Medulla oblongata (tissue), 1 donor: Measurements from ENCODE around the gene DNAH10.
A peak's percentile ranks its signal among the peaks of the same experiment; 100 is the strongest.
"Not testable (repeated sequence)": the region's sequence is repeated elsewhere in the genome, so short reads cannot be mapped to it uniquely, and the experiment has no call there.

Source experiments
- DNase-seq: peaks from one replicate; pipeline ENCODE4 v3.0.0-alpha.2; 2015; ENCODE audit errors: extremely low spot score

DNAH10 gene

GRCh38 chr12:123946516-123947505, 184.7 kb downstream of the DNAH10 start:
- peak; percentile 40 for DNase-seq

DNA sequence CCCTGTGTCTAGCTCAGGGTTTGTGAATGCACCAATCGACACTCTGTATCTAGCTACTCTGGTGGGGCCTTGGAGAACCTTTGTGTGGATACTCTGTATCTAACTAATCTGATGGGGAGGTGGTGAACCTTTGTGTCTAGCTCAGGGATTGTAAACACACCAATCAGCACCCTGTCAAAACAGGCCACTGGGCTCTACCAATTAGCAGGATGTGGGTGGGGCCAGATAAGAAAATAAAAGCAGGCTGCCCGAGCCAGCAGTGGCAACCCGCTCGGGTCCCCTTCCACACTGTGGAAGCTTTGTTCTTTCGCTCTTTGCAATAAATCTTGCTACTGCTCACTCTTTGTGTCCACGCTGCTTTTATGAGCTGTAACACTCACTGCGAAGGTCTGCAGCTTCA, 185.4 kb downstream of the DNAH10 start:
- DNase-seq = not testable (repeated sequence)

- peak; percentile 70 for DNase-seq
Measured at GRCh38 chr12:123948401-123948795, 186.3 kb downstream of the DNAH10 start.

DNA sequence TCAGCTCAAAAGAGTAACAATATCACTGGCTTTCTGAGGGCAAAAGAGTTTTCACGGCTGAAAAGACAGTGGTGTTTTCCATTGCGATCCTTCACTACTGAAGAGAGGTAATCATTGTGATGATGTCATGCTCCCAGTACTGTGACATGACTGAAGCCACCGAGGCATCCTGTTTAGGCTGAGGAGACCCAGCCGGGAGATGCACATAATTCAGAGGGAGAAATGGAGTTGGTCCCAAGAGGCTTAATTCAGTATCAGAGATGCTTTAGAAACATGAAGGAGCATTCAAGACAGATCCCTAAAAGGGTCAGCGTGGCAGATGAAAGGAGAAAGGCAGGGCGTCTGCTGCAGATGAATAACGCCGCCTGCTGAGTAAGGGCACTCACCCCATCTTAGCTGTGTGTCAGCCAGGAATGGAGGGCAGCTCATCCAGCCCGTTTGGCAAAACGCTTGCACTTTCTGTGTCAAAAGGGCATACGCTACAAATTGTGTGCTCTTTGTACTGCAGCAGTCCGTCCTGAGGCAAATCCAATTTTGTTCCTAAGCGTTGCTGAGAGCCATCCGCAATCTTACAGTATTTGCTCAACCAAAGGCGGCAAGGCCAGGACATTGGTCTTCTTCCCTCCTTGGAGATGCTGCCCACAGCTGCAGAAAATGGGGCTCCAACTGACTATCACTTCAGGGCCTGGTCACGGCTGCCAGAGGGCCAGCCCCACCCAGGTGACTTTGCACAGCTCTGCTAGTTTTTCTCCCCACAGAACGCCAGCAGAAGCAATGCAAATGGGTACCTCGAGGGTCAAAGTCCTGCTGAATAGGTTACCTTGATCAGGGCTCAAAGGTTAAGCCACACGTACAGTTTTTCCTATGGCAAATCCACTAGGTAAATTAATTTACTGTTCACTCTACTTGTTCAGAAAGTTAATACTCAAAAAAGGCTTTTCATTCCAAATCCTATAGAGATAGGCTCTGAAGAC, 187.0 kb downstream of the DNAH10 start:
- peak; percentile 43 for DNase-seq

DNA sequence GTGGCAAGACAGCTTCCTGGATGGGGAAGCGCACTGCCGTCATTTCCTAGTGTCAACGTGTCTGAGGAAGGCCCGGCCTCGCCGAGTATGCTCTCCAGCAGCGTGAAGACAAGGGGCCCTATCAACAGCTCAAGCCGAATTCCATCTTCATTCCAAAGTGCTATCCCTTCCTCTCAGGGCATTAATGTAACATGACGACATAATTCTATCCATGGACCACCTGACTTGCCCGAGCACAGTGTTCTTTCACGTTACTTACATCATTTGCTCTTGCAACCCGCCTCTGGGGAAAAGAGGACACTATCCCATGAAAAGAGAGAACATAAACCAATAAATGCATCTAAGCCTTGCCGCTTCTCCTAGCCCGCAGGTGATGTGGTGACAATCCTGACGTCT, 187.7 kb downstream of the DNAH10 start:
- DNase-seq = no peak

DNA sequence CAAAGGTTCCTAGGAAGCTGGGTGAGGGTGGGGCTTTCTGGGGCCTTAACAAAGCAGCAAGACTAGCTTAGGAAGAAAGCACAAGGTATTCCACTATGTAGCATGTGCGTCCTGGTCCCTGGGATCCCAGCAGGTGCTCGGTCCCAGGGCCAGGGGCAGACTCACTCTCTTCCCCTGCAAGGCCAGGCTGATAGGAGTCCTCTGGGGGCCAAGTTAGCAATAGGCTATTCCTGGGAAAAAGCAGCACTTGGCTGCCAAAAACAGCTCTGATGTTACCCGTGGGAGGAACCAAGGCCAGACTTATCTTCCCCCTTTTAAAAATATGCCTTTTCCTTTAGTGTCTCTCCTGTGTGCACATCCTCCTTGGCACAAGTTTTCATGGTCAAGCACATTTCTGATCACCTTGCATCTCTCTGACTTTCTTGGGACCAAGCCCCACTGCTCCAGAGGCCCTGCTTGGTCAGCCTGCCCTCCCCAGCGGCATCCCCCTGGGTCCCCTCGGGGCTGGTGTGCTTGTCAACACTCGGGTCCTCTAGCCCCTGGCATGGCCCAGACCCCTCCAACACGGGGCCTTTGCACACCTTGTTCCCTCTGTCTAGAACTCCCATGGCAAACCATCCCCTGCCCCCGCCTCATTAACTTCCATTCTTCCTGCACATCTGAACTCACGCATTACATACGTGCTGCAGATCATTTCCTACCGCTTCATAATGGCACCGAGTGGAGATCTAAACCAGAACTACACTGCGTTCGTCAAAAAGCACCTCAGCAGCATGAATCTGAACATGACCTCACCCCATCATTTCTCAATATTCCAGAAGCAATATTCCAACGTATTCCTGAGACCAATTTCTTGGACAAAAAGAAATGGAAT, 188.6 kb downstream of the DNAH10 start:
- DNase-seq = no peak

GRCh38 chr12:123951467-123951866, 189.4 kb downstream of the DNAH10 start:
- DNase-seq = no peak

DNA sequence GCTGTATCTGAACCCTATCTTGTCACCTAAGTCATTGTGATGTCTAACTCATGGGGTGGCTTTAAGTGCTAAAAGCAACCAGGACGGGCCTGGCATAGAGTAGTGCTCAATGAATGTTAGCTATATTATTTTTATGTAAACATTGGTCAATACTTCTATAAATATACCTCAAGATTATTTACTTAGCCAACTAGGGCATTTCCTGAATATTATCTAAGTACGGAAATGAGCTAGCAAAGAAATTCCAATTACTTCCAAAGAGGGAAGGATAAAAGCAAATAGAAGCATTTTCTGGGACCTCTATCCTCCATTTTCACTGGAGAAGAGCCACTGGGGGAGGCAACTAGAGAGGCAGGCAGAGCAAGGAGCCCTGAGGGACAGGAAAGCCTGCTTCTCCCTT, 189.9 kb downstream of the DNAH10 start:
- no peak for DNase-seq

DNA sequence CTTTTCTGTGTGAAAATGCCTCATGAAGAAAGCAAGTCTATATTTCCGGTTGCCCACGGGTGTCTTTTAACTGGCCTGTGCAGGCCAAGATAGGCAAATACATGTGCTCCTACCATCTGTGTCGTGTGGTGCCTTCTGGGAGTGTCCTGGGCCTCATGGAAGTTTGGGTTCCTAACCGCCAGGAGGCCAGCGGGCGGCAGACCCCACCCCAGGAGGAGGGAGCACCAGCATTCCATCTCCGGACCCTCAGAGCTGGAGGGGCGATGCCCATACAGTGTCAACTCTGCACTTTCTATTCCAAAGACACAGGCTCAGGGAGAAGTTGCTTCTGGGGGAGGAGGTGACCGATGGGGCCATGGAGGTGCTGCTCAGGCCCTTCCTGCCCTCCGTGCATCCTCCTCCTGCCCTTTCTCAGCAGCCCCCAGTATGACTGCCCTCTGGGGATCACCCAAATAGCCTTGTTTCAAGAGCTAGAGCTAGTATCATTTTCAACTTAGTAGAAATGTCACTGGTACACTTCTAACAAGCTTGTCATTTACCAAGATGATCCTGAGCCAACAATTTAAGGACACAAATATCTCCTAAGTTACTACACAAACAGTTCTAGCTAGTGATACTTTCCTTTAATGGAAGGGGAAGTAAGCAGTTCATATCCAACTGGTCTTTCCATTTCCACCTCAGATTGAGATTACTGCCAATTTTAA, 192.7 kb downstream of the DNAH10 start:
- DNase-seq = no peak

DNA sequence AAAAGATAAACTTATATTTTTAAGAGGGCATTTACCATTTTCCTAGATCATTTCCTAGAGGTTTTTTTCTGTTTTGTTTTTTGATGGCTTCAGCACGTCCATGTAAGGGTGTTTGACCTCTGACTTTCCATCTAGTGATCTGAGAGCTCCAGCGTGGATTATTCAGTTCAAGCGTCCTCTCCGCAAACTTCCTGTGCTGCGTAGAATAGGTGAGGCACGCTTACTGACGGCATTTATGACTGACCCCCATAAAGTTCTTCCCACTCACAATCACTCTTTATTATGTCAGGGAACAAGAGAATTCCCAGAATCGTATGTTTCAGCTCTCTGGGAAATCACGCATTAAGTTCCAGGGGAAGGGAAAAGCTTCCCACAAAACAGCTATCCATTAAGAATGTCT, 194.1 kb downstream of the DNAH10 start:
- no peak for DNase-seq

GRCh38 chr12:123957196-123957595, 195.1 kb downstream of the DNAH10 start:
- no peak for DNase-seq

- DNase-seq = no peak
Measured at GRCh38 chr12:123958462-123958861, 196.4 kb downstream of the DNAH10 start.

- DNase-seq = no peak
Measured at GRCh38 chr12:123958876-123959275, 196.8 kb downstream of the DNAH10 start.

GRCh38 chr12:123960029-123960735, 198.1 kb downstream of the DNAH10 start:
- no peak for DNase-seq

DNA sequence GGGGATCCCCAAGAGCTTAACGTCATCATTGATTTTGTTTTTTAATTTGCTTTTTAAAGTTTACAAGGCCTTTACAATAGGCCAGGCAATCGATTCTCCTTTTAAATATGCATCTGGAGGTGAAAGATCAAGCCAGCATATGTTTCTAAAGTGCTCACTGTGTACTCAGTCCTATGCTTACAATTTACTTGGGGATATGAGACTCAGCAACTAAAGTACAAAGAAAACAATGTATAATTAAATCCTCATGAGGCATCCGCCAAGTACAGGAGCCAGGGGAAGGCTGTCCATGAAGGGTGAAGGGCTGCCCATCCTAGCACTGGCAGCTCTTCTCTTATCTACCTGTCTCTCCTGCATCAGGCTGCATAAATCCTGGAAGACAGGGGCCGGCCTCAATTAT, 198.8 kb downstream of the DNAH10 start:
- no peak for DNase-seq

DNA sequence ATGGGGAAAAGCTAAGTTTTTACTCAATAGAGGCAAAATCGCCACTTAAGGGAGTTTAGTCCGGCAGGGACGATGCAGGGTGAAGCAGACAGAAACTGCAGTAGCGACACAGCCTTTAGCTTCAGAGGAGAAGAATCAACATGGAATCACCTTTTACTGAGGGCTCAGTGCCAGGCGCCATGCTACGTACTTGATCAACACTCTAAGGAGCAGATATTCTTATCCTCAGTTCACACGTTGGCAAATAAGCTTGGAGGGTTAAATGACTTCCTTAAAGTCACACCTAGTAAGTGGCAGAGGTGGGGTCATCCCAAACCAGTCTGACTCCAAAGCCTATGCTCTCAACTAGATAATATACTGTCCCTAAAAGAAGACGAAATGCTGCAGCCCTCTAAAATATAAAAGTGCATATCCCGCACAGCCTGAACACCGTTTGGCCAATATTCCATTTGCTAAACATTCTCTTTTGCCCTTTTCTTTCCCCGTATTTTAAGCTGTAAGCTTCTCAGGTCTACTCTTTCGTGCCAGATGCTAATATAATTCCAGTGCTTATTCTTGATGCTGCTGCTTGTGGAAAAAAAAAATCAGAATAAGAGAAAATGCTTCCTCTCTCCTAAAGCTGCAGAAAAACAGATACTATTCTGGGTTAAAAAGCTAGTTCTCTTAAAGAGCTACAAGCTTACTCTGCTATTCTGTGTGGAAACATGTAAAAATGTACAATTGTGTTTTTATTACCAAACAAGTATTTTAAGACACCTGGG, 199.7 kb downstream of the DNAH10 start:
- no peak for DNase-seq

DNA sequence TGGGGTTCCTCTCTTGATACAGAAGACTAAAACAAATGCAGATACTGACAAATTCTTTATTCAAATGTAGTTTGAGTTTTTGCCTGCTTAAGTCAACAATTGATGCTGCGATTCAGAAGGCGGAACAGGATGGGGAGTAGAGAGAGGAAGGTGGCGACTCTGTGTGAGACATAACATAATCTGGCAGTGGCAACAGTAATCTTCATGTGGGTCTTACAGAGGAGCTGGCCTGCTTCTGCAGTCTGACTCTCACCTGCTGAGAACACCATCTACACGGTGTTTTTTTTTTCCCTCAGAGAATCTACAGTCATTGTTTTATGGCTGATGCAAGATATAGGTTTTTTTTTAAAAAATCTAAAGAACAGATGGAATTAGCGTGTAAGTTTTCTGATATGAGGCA, 200.4 kb downstream of the DNAH10 start:
- no peak for DNase-seq

GRCh38 chr12:123963821-123964220, 201.7 kb downstream of the DNAH10 start:
- DNase-seq = no peak

GRCh38 chr12:123965382-123965781, 203.3 kb downstream of the DNAH10 start:
- DNase-seq = no peak
